Activated CD8-positive, alpha-beta memory T cell treated with anti-CD3 and anti-CD28 coated beads, Interleukin-2, amount 50 U/mL, for 24 hours (primary cell): ENCODE measurements around the gene STMN1.

Experiments
- DNase-seq: peaks from one replicate; pipeline ENCODE4 v3.0.0-alpha.2; 2020; ENCODE audit errors: extremely low read depth

STMN1 gene

GRCh38 chr1:25871086-25871703, 35.0 kb downstream of the STMN1 start:
- no peak for DNase-seq

GRCh38 chr1:25870614-25871013, 35.6 kb downstream of the STMN1 start:
- DNase-seq = no peak

GRCh38 chr1:25869909-25870606, 36.2 kb downstream of the STMN1 start:
- DNase-seq = no peak

- no peak for DNase-seq
Observed at GRCh38 chr1:25867210-25867991, 38.8 kb downstream of the STMN1 start.

GRCh38 chr1:25866288-25866687, 39.9 kb downstream of the STMN1 start:
- DNase-seq = no peak

GRCh38 chr1:25864434-25864833, 41.8 kb downstream of the STMN1 start:
- no peak for DNase-seq

GRCh38 chr1:25863486-25864262, 42.5 kb downstream of the STMN1 start:
- DNase-seq = no peak

GRCh38 chr1:25862785-25863485, 43.3 kb downstream of the STMN1 start:
- DNase-seq = no peak

GRCh38 chr1:25861316-25862286, 44.6 kb downstream of the STMN1 start:
- DNase-seq = no peak

GRCh38 chr1:25858906-25859789, 47.1 kb downstream of the STMN1 start, which contains the start of gene AUNIP:
Gene AUNIP (minus strand): TSS chr1:25859457. CDS start chr1:25859357, 100 bp downstream.
- peak; percentile 71 for DNase-seq

- no peak for DNase-seq
Observed at GRCh38 chr1:25858494-25858893, 47.7 kb downstream of the STMN1 start.

- DNase-seq = no peak
Observed at GRCh38 chr1:25856856-25857255, 49.4 kb downstream of the STMN1 start.

- DNase-seq = no peak
Observed at GRCh38 chr1:25854554-25854953, 51.7 kb downstream of the STMN1 start.
